ENCODE data around the gene NAMPT.

DNA sequence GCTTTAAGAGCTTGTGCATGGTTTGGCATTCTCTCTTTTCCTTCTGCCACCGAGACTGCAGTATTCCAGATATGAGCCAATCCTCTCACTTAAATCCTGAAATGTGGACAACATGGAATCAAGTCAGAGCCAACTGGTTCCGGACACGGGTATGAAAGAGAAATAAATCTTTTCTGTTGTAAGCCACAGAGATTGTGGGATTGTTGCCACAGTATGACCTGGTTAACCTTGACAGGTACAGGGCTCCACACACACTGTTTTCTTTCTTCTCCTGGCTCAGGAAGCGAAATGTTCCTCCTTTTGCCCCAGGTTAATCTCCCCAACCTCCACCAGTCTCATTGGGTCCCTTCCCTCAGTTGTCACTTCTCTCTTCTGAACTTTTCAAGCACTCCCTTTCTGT is 6.5 kb upstream of the NAMPT start:
- TF ChIP-seq, protein P1, sequence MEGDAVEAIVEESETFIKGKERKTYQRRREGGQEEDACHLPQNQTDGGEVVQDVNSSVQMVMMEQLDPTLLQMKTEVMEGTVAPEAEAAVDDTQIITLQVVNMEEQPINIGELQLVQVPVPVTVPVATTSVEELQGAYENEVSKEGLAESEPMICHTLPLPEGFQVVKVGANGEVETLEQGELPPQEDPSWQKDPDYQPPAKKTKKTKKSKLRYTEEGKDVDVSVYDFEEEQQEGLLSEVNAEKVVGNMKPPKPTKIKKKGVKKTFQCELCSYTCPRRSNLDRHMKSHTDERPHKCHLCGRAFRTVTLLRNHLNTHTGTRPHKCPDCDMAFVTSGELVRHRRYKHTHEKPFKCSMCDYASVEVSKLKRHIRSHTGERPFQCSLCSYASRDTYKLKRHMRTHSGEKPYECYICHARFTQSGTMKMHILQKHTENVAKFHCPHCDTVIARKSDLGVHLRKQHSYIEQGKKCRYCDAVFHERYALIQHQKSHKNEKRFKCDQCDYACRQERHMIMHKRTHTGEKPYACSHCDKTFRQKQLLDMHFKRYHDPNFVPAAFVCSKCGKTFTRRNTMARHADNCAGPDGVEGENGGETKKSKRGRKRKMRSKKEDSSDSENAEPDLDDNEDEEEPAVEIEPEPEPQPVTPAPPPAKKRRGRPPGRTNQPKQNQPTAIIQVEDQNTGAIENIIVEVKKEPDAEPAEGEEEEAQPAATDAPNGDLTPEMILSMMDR (IDR thresholded peaks at IDR 0.05), result no peak
- TF ChIP-seq POLR2AphosphoS5 (IDR thresholded peaks at IDR 0.05; ENCODE audit: low read depth, low read length) (no peak), TCF7L2 (IDR thresholded peaks at IDR 0.05; ENCODE audit: low read depth, low read length) (no peak), SIN3A (IDR thresholded peaks at IDR 0.05; ENCODE audit: borderline replicate concordance, insufficient read depth, low read depth, low read length) (no peak)
- TF ChIP-seq, protein P2, sequence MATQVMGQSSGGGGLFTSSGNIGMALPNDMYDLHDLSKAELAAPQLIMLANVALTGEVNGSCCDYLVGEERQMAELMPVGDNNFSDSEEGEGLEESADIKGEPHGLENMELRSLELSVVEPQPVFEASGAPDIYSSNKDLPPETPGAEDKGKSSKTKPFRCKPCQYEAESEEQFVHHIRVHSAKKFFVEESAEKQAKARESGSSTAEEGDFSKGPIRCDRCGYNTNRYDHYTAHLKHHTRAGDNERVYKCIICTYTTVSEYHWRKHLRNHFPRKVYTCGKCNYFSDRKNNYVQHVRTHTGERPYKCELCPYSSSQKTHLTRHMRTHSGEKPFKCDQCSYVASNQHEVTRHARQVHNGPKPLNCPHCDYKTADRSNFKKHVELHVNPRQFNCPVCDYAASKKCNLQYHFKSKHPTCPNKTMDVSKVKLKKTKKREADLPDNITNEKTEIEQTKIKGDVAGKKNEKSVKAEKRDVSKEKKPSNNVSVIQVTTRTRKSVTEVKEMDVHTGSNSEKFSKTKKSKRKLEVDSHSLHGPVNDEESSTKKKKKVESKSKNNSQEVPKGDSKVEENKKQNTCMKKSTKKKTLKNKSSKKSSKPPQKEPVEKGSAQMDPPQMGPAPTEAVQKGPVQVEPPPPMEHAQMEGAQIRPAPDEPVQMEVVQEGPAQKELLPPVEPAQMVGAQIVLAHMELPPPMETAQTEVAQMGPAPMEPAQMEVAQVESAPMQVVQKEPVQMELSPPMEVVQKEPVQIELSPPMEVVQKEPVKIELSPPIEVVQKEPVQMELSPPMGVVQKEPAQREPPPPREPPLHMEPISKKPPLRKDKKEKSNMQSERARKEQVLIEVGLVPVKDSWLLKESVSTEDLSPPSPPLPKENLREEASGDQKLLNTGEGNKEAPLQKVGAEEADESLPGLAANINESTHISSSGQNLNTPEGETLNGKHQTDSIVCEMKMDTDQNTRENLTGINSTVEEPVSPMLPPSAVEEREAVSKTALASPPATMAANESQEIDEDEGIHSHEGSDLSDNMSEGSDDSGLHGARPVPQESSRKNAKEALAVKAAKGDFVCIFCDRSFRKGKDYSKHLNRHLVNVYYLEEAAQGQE (IDR thresholded peaks at IDR 0.05; ENCODE audit: insufficient read depth in 1 of 2, low read depth in 2 of 2, low read length in 1 of 2), result no peak
